SK-N-SH (cell line): ENCODE data around the gene PICALM.
"Not testable (repeated sequence)": the region's sequence is repeated elsewhere in the genome, so short reads cannot be mapped to it uniquely, and the experiment has no call there.

Experiments
- EP300 ChIP-seq, 2 experiments: IDR thresholded peaks; 2 replicates each; pipeline versions ENCODE4 v1.4.0 to v1.6.1; 2012; ENCODE audit warnings: borderline replicate concordance in 1 of 2, low read depth in 1 of 2, low read length in 1 of 2
- POLR2AphosphoS5 ChIP-seq: IDR thresholded peaks from 2 replicates; pipeline ENCODE4 v1.6.1; 2012; ENCODE audit warnings: low read depth, low read length
- RCOR1 ChIP-seq: fragments of 150-350 bp; IDR thresholded peaks from 2 replicates; pipeline ENCODE4 v1.6.1; 2017; ENCODE audit warnings: antibody characterized with exemption, low read length
- RFX5 ChIP-seq: IDR thresholded peaks from 2 replicates; pipeline ENCODE4 v1.6.1; 2012; ENCODE audit warnings: mild to moderate bottlenecking, improper control_type of control experiment, low read length
- TAF1 ChIP-seq: IDR thresholded peaks from 2 replicates; pipeline ENCODE4 v1.6.1; 2012; ENCODE audit warnings: low read depth, mild to moderate bottlenecking, low read length, moderate library complexity, borderline replicate concordance
- TF ChIP-seq, protein P1 (sequence below): fragments of 150-350 bp; IDR thresholded peaks from 2 replicates; pipeline ENCODE4 v1.6.1; 2017; ENCODE audit warnings: antibody characterized with exemption, low read length, low read depth, borderline replicate concordance
- TF ChIP-seq, protein P2 (sequence below): IDR thresholded peaks from 2 replicates; pipeline ENCODE4; 2012
- TF ChIP-seq, protein P3 (sequence below): fragments of 200-600 bp; sonication (generic); IDR thresholded peaks from 2 replicates; pipeline ENCODE4 v1.6.1; 2017; ENCODE audit warnings: antibody characterized with exemption, mild to moderate bottlenecking, moderate library complexity
- TF ChIP-seq, protein P4 (sequence below): IDR thresholded peaks from 2 replicates; pipeline ENCODE4 v1.6.1; 2012; ENCODE audit warnings: mild to moderate bottlenecking, low read depth, low read length, moderate library complexity
- TF ChIP-seq, protein P5 (sequence below): IDR thresholded peaks from 2 replicates; pipeline ENCODE4 v1.4.0; 2012; ENCODE audit warnings: low read depth

DNA sequence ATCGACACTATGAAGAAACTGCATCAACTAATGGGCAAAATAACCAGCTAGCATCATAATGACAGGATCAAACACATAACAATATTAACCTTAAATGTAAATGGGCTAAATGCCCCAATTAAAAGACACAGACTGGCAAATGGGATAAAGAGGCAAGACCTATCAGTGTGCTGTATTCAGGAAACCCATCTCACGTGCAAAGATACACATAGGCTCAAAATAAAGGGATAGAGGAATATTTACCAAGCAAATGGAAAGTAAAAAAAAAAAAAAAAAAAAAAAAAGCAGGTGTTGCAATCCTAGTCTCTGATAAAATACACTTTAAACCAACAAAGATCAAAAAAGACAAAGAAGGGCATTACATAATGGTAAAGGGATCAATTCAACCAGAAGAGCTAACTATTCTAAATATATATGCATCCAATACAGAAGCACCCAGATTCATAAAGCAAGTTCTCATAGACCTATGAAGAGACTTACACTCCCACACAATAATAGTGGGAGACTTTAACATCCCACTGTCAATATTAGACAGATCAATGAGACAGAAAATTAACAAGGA lies 142.2 kb downstream of the PICALM start:
- TF ChIP-seq, protein P1, sequence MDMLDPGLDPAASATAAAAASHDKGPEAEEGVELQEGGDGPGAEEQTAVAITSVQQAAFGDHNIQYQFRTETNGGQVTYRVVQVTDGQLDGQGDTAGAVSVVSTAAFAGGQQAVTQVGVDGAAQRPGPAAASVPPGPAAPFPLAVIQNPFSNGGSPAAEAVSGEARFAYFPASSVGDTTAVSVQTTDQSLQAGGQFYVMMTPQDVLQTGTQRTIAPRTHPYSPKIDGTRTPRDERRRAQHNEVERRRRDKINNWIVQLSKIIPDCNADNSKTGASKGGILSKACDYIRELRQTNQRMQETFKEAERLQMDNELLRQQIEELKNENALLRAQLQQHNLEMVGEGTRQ = not testable (repeated sequence)
- TF ChIP-seq, protein P2, sequence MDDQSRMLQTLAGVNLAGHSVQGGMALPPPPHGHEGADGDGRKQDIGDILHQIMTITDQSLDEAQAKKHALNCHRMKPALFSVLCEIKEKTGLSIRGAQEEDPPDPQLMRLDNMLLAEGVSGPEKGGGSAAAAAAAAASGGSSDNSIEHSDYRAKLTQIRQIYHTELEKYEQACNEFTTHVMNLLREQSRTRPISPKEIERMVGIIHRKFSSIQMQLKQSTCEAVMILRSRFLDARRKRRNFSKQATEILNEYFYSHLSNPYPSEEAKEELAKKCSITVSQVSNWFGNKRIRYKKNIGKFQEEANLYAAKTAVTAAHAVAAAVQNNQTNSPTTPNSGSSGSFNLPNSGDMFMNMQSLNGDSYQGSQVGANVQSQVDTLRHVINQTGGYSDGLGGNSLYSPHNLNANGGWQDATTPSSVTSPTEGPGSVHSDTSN = not testable (repeated sequence)
- TF ChIP-seq, protein P3, sequence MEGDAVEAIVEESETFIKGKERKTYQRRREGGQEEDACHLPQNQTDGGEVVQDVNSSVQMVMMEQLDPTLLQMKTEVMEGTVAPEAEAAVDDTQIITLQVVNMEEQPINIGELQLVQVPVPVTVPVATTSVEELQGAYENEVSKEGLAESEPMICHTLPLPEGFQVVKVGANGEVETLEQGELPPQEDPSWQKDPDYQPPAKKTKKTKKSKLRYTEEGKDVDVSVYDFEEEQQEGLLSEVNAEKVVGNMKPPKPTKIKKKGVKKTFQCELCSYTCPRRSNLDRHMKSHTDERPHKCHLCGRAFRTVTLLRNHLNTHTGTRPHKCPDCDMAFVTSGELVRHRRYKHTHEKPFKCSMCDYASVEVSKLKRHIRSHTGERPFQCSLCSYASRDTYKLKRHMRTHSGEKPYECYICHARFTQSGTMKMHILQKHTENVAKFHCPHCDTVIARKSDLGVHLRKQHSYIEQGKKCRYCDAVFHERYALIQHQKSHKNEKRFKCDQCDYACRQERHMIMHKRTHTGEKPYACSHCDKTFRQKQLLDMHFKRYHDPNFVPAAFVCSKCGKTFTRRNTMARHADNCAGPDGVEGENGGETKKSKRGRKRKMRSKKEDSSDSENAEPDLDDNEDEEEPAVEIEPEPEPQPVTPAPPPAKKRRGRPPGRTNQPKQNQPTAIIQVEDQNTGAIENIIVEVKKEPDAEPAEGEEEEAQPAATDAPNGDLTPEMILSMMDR = not testable (repeated sequence)
- TF ChIP-seq, protein P4, sequence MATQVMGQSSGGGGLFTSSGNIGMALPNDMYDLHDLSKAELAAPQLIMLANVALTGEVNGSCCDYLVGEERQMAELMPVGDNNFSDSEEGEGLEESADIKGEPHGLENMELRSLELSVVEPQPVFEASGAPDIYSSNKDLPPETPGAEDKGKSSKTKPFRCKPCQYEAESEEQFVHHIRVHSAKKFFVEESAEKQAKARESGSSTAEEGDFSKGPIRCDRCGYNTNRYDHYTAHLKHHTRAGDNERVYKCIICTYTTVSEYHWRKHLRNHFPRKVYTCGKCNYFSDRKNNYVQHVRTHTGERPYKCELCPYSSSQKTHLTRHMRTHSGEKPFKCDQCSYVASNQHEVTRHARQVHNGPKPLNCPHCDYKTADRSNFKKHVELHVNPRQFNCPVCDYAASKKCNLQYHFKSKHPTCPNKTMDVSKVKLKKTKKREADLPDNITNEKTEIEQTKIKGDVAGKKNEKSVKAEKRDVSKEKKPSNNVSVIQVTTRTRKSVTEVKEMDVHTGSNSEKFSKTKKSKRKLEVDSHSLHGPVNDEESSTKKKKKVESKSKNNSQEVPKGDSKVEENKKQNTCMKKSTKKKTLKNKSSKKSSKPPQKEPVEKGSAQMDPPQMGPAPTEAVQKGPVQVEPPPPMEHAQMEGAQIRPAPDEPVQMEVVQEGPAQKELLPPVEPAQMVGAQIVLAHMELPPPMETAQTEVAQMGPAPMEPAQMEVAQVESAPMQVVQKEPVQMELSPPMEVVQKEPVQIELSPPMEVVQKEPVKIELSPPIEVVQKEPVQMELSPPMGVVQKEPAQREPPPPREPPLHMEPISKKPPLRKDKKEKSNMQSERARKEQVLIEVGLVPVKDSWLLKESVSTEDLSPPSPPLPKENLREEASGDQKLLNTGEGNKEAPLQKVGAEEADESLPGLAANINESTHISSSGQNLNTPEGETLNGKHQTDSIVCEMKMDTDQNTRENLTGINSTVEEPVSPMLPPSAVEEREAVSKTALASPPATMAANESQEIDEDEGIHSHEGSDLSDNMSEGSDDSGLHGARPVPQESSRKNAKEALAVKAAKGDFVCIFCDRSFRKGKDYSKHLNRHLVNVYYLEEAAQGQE = not testable (repeated sequence)
- TF ChIP-seq POLR2AphosphoS5; RFX5; RCOR1; TAF1; EP300 (IDR thresholded peaks at IDR 0.05; ENCODE audit: borderline replicate concordance in 1 of 2, low read depth in 1 of 2, low read length in 1 of 2): not testable (repeated sequence)
- TF ChIP-seq, protein P5, sequence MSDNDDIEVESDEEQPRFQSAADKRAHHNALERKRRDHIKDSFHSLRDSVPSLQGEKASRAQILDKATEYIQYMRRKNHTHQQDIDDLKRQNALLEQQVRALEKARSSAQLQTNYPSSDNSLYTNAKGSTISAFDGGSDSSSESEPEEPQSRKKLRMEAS = not testable (repeated sequence)
